ENCODE results near the gene IKZF3.
"Not testable (repeated sequence)": the region's sequence is repeated elsewhere in the genome, so short reads cannot be mapped to it uniquely, and the experiment has no call there.

IKZF3 gene

GRCh38 chr17:39887078-39887477 lies 23.0 kb upstream of the IKZF3 start:
- no peak for TF ChIP-seq EZH2phosphoT487 (IDR thresholded peaks at IDR 0.05; ENCODE audit: low read depth)
- TF ChIP-seq, protein P1, sequence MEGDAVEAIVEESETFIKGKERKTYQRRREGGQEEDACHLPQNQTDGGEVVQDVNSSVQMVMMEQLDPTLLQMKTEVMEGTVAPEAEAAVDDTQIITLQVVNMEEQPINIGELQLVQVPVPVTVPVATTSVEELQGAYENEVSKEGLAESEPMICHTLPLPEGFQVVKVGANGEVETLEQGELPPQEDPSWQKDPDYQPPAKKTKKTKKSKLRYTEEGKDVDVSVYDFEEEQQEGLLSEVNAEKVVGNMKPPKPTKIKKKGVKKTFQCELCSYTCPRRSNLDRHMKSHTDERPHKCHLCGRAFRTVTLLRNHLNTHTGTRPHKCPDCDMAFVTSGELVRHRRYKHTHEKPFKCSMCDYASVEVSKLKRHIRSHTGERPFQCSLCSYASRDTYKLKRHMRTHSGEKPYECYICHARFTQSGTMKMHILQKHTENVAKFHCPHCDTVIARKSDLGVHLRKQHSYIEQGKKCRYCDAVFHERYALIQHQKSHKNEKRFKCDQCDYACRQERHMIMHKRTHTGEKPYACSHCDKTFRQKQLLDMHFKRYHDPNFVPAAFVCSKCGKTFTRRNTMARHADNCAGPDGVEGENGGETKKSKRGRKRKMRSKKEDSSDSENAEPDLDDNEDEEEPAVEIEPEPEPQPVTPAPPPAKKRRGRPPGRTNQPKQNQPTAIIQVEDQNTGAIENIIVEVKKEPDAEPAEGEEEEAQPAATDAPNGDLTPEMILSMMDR (IDR thresholded peaks at IDR 0.05; ENCODE audit: low read depth, low read length) = no peak
- H4K20me1 ChIP-seq (ENCODE audit: insufficient read depth, low read length) = no peaks in the 10 kb centered on the region
- no peak overlapping the region for H3K4me2 ChIP-seq (ENCODE audit: low read length)

DNA sequence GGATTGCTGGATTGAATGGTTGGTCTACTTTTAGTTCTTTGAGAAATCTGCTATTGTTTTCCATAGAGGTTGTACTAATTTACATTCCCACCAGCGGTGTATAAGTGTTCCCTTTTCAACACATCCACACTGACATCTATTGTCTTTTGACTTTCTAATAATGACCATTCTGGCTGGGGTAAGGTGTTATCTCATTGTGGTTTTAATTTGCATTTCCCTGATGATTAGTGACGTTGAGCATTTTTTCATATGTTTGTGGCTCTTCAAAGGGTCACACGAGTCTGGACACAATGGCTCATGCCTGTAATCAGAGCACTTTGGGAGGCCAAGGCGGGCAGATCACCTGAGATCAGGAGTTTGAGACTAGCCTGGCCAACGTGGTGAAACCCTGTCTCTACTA lies 22.0 kb upstream of the IKZF3 start:
- not testable (repeated sequence) for H4K20me1 ChIP-seq (ENCODE audit: insufficient read depth, low read length); H3K27ac ChIP-seq (ENCODE audit: low read length); H3K9me3 ChIP-seq (ENCODE audit: insufficient read depth, low read length)

More at GRCh38 chr17:39887078-39887477, 23.0 kb upstream of the IKZF3 start:
- Histone ChIP-seq H3K9ac (ENCODE audit: low read length) (no peak overlapping the region), H3K79me2 (ENCODE audit: low read length) (no peaks in the 10 kb centered on the region), H3K36me3 (replicated peaks; ENCODE audit: low read depth, low read length) (no peaks in the 10 kb centered on the region), H3K27ac (ENCODE audit: low read length) (no peak overlapping the region), H2AFZ (ENCODE audit: low read depth, low read length) (no peak overlapping the region), H3K4me3 (ENCODE audit: low read length) (no peak overlapping the region), H3K27me3 (ENCODE audit: low read depth, low read length) (peaks cover 8% of the 10 kb centered on the region; the same call in 1 of the 2 replicates), H3K9me3 (ENCODE audit: insufficient read depth, low read length) (no peaks in the 10 kb centered on the region), H3K4me1 (ENCODE audit: low read length) (no peaks in the 10 kb centered on the region)

GRCh38 chr17:39872751-39873150 lies 8.6 kb upstream of the IKZF3 start:
- H3K9ac ChIP-seq (ENCODE audit: low read length) = no peak overlapping the region
- no peak overlapping the region for H3K4me3 ChIP-seq (ENCODE audit: low read length)
- H3K4me2 ChIP-seq (ENCODE audit: low read length) = no peak overlapping the region
- H3K27ac ChIP-seq (ENCODE audit: low read length) = no peak overlapping the region
- H3K9me3 ChIP-seq (ENCODE audit: insufficient read depth, low read length) = no peaks in the 10 kb centered on the region
- peaks cover 35% of the 10 kb centered on the region for H3K4me1 ChIP-seq (ENCODE audit: low read length)
- no peak for TF ChIP-seq EZH2phosphoT487 (IDR thresholded peaks at IDR 0.05; ENCODE audit: low read depth)
- TF ChIP-seq, protein P1 (IDR thresholded peaks at IDR 0.05; ENCODE audit: low read depth, low read length) = no peak
- no peaks in the 10 kb centered on the region for H3K79me2 ChIP-seq (ENCODE audit: low read length)
- no peaks in the 10 kb centered on the region for H3K36me3 ChIP-seq (replicated peaks; ENCODE audit: low read depth, low read length)
- no peaks in the 10 kb centered on the region for H3K27me3 ChIP-seq (ENCODE audit: low read depth, low read length)
- no peak overlapping the region for H2AFZ ChIP-seq (ENCODE audit: low read depth, low read length)
- H4K20me1 ChIP-seq (ENCODE audit: insufficient read depth, low read length) = no peaks in the 10 kb centered on the region

More for the DNA sequence above, 22.0 kb upstream of the IKZF3 start:
- not testable (repeated sequence) for H3K4me3 ChIP-seq (ENCODE audit: low read length); H3K4me1 ChIP-seq (ENCODE audit: low read length); H3K27me3 ChIP-seq (ENCODE audit: low read depth, low read length); H3K79me2 ChIP-seq (ENCODE audit: low read length); H3K36me3 ChIP-seq (replicated peaks; ENCODE audit: low read depth, low read length); H3K4me2 ChIP-seq (ENCODE audit: low read length); H3K9ac ChIP-seq (ENCODE audit: low read length); H2AFZ ChIP-seq (ENCODE audit: low read depth, low read length)

DNA sequence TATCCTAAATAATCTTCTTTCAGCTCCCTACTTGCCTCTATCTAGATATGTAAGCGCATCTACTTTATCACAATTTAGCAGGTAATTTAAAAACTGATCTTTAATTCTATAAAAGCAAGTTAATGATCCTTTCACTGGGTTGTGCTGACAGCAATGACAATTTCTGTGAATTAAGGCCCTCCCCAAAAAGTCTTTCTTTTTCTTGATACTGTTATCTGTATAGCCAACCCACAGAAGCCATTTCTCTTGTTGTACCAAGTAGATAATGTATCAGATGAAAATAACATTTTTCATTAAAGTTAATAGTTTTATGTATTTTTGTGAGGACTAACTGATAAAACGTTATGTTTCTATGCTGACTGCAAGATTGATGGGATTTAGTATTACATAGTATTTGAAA lies 7.7 kb upstream of the IKZF3 start:
- TF ChIP-seq, protein P1 (IDR thresholded peaks at IDR 0.05; ENCODE audit: low read depth, low read length) = no peak
- TF ChIP-seq EZH2phosphoT487 (IDR thresholded peaks at IDR 0.05; ENCODE audit: low read depth) = no peak
- H3K36me3 ChIP-seq (replicated peaks; ENCODE audit: low read depth, low read length) = no peaks in the 10 kb centered on the region
- H3K9ac ChIP-seq (ENCODE audit: low read length) = no peak overlapping the region
- no peak overlapping the region for H3K27ac ChIP-seq (ENCODE audit: low read length)
- no peaks in the 10 kb centered on the region for H3K27me3 ChIP-seq (ENCODE audit: low read depth, low read length)
- no peaks in the 10 kb centered on the region for H4K20me1 ChIP-seq (ENCODE audit: insufficient read depth, low read length)
- no peaks in the 10 kb centered on the region for H3K79me2 ChIP-seq (ENCODE audit: low read length)
- no peak overlapping the region for H2AFZ ChIP-seq (ENCODE audit: low read depth, low read length)
- H3K9me3 ChIP-seq (ENCODE audit: insufficient read depth, low read length) = no peaks in the 10 kb centered on the region
- H3K4me2 ChIP-seq (ENCODE audit: low read length) = peak overlapping the region; percentile 6; the same call in 1 of the 2 replicates
- H3K4me1 ChIP-seq (ENCODE audit: low read length) = peaks cover 44% of the 10 kb centered on the region
- no peak overlapping the region for H3K4me3 ChIP-seq (ENCODE audit: low read length)
